ENCODE data around the gene SETD1A. TPM values are rescaled to one million over a fixed set of nuclear protein-coding genes. Genes with fewer than 3 reads are reported as not detected.

The SETD1A gene
- 15.0 and 15.8 TPM in 2 replicates for total RNA-seq (2022)
- percentile 62 among the genes with signal in this experiment for Bru-seq, nascent RNA
- percentile 74 among the genes with signal in this experiment for BruChase-seq, experiment 1, labeled RNA remaining after a 6-hour chase
- percentile 69 among the genes with signal in this experiment for BruChase-seq, experiment 2, labeled RNA remaining after a 2-hour chase
- long read RNA-seq, partial matches to known transcripts = 6 of 7 reads
- long read RNA-seq, other reads (novel, unspliced or antisense) = 1 of 7 reads

DNA sequence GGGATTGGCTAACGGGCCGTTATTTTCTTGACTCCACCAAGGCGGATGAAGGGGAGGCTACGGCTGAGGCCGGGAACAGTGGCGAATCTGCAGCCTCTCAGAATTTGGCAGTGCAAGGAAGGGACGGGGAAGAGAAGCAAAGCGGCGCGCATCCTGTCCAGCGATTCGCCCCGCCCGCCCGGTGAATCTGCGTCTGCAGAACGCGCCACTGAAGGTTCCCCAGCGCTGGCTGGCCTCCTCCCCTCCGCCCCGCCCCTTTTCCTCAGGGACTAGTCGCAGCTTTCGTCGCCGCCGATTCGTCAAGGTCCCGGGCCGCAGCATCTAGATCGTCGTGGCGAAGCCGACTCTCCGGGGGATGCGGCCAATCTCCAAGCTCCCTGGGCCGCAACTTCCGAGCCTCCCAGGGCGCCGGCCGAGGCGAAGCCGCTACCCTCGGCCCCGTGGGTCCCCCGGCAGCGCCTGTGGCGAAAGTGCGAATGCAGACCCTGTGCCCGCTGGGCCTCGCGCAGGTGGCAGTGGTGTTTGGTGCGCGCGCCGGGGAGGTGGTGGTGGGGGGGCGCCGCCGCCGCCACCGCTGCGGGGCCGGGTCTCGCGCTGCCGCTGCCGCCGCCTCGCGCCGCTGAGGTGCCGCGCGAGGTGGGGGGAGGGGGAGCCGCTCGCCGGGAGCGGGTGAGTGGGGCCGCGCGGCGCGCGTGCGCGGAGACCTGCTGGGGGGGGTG is at the start of gene SETD1A:
Gene SETD1A, plus strand, starts transcription at position 299 of the 719 bp plus-strand sequence. CDS start 978 bp downstream, outside the sequence.
- no TSS peak for BruUV-seq (replicated peaks)
- POLR2A ChIA-PET = interaction anchor here (0.7 to 1.1 kb wide), 6 partner anchors 9 to 501 kb away, joined by 3 to 4 read pairs (median 3); partner anchors contain the start of genes ORAI3, ZNF646 and ZNF668
- intact Hi-C loops (cut with micrococcal nuclease) = no loop called here

GRCh38 chr16:30910427-30911029 is 47.0 kb upstream of the SETD1A start:
- ChIA-PET POLR2A (no interaction called here), CTCF (interaction anchor here (1.3 kb wide), 1 partner anchor 8 kb away, joined by 4 read pairs; no protein-coding TSS in a partner anchor)
- H3K4me1 Mint-ChIP-seq (ENCODE audit: insufficient read depth, unreplicated experiment) = no peaks in the 10 kb centered on the region
- no TSS peak for BruUV-seq (replicated peaks)
- H3K27me3 Mint-ChIP-seq (ENCODE audit: insufficient read depth, unreplicated experiment) = no peaks in the 10 kb centered on the region
- no peak overlapping the region for H3K27ac Mint-ChIP-seq (ENCODE audit: low read depth, unreplicated experiment)
- no peaks in the 10 kb centered on the region for H3K9me3 Mint-ChIP-seq (ENCODE audit: unreplicated experiment)
- TF ChIP-seq, protein P1, sequence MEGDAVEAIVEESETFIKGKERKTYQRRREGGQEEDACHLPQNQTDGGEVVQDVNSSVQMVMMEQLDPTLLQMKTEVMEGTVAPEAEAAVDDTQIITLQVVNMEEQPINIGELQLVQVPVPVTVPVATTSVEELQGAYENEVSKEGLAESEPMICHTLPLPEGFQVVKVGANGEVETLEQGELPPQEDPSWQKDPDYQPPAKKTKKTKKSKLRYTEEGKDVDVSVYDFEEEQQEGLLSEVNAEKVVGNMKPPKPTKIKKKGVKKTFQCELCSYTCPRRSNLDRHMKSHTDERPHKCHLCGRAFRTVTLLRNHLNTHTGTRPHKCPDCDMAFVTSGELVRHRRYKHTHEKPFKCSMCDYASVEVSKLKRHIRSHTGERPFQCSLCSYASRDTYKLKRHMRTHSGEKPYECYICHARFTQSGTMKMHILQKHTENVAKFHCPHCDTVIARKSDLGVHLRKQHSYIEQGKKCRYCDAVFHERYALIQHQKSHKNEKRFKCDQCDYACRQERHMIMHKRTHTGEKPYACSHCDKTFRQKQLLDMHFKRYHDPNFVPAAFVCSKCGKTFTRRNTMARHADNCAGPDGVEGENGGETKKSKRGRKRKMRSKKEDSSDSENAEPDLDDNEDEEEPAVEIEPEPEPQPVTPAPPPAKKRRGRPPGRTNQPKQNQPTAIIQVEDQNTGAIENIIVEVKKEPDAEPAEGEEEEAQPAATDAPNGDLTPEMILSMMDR (IDR thresholded peaks at IDR 0.05; ENCODE audit: unreplicated experiment) = no peak
- intact Hi-C loops (cut with micrococcal nuclease) = no loop called here
- no peak for DNase-seq (ENCODE audit: unreplicated experiment)
- no peak overlapping the region for H3K4me3 Mint-ChIP-seq (ENCODE audit: unreplicated experiment)
- no peaks in the 10 kb centered on the region for H3K36me3 Mint-ChIP-seq (ENCODE audit: insufficient read depth, unreplicated experiment)

More for the DNA sequence above, at the start of gene SETD1A:
- Mint-ChIP-seq H3K4me1 (ENCODE audit: insufficient read depth, unreplicated experiment) (peaks cover 20% of the 10 kb centered on the region), H3K9me3 (ENCODE audit: unreplicated experiment) (no peaks in the 10 kb centered on the region), H3K27me3 (ENCODE audit: insufficient read depth, unreplicated experiment) (no peaks in the 10 kb centered on the region), H3K27ac (ENCODE audit: low read depth, unreplicated experiment) (peak within 1 kb of the TSS; percentile 92), H3K4me3 (ENCODE audit: unreplicated experiment) (peak within 1 kb of the TSS; percentile 90), H3K36me3 (ENCODE audit: insufficient read depth, unreplicated experiment) (peaks cover 60% of the 10 kb centered on the region)
- CTCF ChIA-PET = interaction anchor here (0.6 kb wide), 1 partner anchor 376 kb away, joined by 3 read pairs; no protein-coding TSS in a partner anchor
- peak; percentile 93 for DNase-seq (ENCODE audit: unreplicated experiment)
- TF ChIP-seq, protein P1 (IDR thresholded peaks at IDR 0.05; ENCODE audit: unreplicated experiment) = no peak

- intact Hi-C loops (cut with micrococcal nuclease) = no loop called here
- Mint-ChIP-seq H3K9me3 (ENCODE audit: unreplicated experiment) (no peaks in the 10 kb centered on the region), H3K27me3 (ENCODE audit: insufficient read depth, unreplicated experiment) (no peaks in the 10 kb centered on the region), H3K4me3 (ENCODE audit: unreplicated experiment) (no peak overlapping the region), H3K36me3 (ENCODE audit: insufficient read depth, unreplicated experiment) (no peaks in the 10 kb centered on the region), H3K27ac (ENCODE audit: low read depth, unreplicated experiment) (no peak overlapping the region), H3K4me1 (ENCODE audit: insufficient read depth, unreplicated experiment) (no peaks in the 10 kb centered on the region)
- ChIA-PET POLR2A (interaction anchor here (0.6 to 1.0 kb wide), 3 partner anchors 18 to 105 kb away, joined by 3 read pairs; no protein-coding TSS in a partner anchor), CTCF (interaction anchor here (0.6 to 1.9 kb wide), 3 partner anchors 11 to 289 kb away, joined by 3 to 13 read pairs (median 4); no protein-coding TSS in a partner anchor)
- DNase-seq (ENCODE audit: unreplicated experiment) = no peak
- TF ChIP-seq, protein P1 (IDR thresholded peaks at IDR 0.05; ENCODE audit: unreplicated experiment) = no peak
- BruUV-seq (replicated peaks) = no TSS peak
Observed at GRCh38 chr16:30912794-30913412, 44.7 kb upstream of the SETD1A start.

Data from MCF 10A (cell line).